Measurements from ENCODE around the gene XYLT1.
A peak's percentile ranks its signal among the peaks of the same experiment; 100 is the strongest.

XYLT1 gene

GRCh38 chr16:17076092-17076754 lies 394.5 kb downstream of the XYLT1 start:
- DNase-seq, result no peak

GRCh38 chr16:17072104-17072503 lies 398.7 kb downstream of the XYLT1 start:
- DNase-seq, result no peak

DNA sequence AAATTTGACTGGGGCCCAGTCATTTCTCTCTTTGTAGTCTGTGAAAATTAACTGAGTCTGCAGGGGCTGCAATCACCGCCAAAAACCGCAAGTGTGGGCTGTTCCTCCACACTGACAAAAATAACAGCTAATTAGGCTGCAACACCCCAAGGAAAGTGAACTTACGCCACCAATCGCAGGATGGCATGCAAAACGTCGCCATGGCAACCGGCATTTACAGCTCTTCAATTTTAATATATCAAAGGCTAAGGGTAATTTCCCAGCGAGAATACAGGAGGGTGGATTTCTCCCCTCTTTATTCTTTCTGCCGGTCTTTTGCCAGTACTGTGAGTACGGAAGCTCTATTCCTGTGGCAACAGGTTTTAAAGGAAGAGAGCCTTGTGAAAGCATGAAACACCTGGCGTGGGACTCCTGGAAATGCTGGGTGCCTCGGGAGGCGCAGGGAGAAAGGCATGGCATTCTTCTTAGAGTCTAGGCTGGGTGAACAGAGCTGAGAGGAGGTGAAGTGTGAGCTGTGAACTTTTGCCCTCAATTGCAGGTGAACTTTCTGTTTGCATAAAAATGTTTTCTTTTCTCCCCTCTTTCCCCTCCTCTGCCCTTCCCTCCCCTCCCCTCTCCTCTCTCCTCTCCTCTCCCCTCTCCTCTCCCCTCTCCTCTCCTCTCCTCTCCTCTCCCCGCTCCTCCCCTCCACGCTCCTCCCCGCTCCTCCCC lies 399.7 kb downstream of the XYLT1 start:
- DNase-seq, result peak; percentile 15 to 24

GRCh38 chr16:17069681-17070080 lies 401.1 kb downstream of the XYLT1 start:
- no peak for DNase-seq

DNA sequence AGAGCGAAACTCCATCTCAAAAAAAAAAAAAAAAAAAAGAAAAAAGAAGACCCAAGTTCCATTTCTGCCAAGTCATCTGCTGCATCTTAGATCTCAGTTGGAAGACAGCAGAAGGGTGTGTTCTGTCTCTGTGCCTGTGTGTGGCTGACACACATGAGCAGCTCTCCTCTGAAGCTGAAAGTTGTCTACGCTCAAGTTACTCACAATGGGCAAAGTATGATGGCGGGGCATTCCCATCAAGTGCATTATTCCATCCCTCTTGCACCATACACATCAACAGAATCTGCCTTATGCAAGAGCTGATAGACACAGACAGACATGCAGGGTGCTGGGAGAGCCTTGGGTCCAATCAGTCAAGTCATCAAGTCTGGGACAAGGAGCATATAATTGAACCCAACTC lies 402.2 kb downstream of the XYLT1 start:
- no peak for DNase-seq

DNA sequence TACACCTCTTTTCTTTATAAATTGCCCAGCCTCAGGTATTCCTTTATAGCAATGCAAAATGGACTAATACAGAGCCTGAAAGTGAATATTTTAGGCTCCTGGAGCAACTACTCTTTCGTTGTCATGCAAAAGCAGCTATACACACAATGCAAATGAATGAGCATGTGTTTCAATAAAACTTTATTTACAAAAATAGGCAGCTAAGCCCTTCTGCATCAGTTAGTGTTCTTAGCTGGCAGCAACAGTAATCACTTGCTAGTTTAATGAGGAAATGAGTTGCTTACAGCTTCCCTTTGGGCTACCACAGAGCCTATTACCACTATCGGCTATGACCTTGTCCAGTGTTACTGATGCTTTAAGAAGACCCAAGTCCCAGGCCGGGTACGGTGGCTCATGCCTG lies 402.9 kb downstream of the XYLT1 start:
- no peak for DNase-seq

DNA sequence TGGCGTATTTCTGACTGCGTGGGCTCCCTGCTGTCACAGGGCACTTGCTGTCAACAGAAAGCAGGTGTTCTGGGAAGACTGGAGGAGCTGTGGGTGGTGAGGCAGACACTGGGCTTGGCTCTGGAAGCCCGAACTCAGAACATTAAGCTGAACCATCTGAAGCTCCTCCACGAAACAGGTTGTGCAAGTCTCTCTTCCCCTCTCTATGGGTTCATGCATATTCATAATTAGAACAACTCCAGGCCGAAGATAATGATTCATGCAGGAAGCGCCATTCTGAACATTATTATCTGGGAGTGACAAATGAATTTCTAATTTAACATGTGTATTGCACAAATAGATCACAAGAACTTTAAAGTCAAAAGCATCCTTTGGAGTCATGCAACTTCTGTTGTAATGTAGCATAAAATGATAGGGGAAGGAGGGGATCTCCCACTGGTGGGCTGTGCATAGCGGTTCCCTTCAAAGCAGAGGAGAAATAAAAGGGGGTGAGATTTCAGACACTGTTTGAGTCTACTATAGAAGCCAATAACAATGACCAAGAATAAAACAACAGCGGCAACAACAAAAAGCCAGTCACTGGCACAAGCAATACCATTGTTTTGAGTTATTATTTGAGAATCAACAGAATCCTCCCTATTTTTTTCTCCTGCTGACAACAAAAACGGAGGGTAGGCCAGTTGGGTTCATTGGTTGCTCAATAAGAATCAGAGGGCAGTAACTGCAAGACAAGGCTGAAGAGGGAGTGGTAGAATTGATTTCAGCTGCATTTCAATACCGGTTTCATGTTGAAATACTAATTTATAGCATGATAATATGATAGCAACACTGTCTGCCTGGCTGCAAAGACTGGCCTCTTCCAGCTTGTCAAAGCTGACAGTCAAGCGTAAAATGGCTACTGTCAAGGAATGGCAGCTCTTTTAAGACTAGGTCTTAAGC lies 407.3 kb downstream of the XYLT1 start:
- DNase-seq, result peak in 1 of 2 donors; percentile 49

GRCh38 chr16:17062676-17063075 lies 408.1 kb downstream of the XYLT1 start:
- no peak for DNase-seq

GRCh38 chr16:17061326-17061725 lies 409.4 kb downstream of the XYLT1 start:
- DNase-seq, result no peak

- no peak for DNase-seq
These were observed 412.3 kb downstream of the XYLT1 start for GRCh38 chr16:17058471-17058870.

- no peak for DNase-seq
These were observed 414.1 kb downstream of the XYLT1 start for GRCh38 chr16:17056666-17057065.

DNA sequence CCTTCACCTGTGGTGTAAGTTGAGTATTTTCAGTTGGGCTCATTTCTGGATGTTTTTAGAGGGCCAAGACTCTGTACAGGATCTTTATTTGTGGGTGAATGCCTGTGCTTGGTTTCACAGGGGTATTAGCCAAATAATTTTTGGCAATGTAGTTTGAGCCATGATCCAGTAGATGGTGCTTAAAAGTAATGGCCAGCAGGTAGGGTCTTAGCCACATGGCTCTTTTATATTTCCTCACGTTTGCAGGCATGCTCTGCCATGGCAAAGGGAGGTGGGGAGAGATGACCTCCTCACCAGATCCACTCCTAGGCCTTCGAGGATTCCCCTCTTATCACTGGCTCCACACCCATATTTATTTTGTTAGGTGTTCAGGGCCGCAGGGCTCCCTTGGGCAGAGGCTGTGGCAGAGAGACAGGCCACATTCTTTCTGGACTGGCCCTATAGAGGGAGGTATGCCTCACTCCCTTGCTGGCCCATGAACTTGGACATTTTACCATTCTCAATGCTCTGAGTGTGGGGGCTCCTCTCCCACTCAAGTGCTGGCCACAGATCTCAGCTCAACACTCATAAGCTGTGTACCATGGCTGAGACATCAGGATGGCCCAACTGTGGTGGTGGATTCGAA lies 417.1 kb downstream of the XYLT1 start:
- DNase-seq, result no peak

Measured in hippocampal formation (tissue), 2 donors.